Mesodermal cell (in vitro differentiated cells): ENCODE results near the gene CHMP1B.

ENCODE experiments used
- H3K27ac ChIP-seq: 2 replicates; pipeline ENCODE4 v1.7.0; 2013; ENCODE audit warnings: mild to moderate bottlenecking, low read depth, low read length, moderate library complexity; ENCODE audit not compliant: severe bottlenecking
- H3K36me3 ChIP-seq: 2 replicates; pipeline ENCODE4 v1.7.1; 2013; ENCODE audit warnings: mild to moderate bottlenecking, low read length, moderate library complexity; ENCODE audit not compliant: control insufficient read depth, insufficient read depth
- H3K4me1 ChIP-seq: one replicate; pipeline ENCODE4 v1.7.1; 2013; ENCODE audit warnings: mild to moderate bottlenecking, low read length; ENCODE audit not compliant: insufficient read depth, control insufficient read depth, poor library complexity, severe bottlenecking
- H3K4me3 ChIP-seq: 2 replicates; pipeline ENCODE4 v1.7.0; 2013; ENCODE audit warnings: low read length, control low read depth, mild to moderate bottlenecking; ENCODE audit not compliant: insufficient read depth, poor library complexity, severe bottlenecking; ENCODE audit errors: extremely low read depth
- H3K9me3 ChIP-seq: 2 replicates; pipeline ENCODE4 v1.7.1; 2013; ENCODE audit warnings: mild to moderate bottlenecking, low read length, moderate library complexity; ENCODE audit not compliant: control insufficient read depth
- WGBS, 2 experiments: methylation state at CpG; one replicate each; pipeline ENCODE4 v1.1.5; 2013; ENCODE audit warnings: missing lambda C conversion rate in 2 of 2; ENCODE audit not compliant: insufficient coverage in 2 of 2; 5-methylcytosine and 5-hydroxymethylcytosine counted together

Gene CHMP1B

GRCh38 chr18:11868230-11868629, 17.0 kb downstream of the CHMP1B start:
- 90 to 98% methylated on average over 5 to 7 of the region's 8 CpGs for WGBS, 2 experiments
- H3K27ac ChIP-seq, result no peak overlapping the region
- H3K4me1 ChIP-seq, result no peaks in the 10 kb centered on the region
- H3K36me3 ChIP-seq, result no peaks in the 10 kb centered on the region
- H3K4me3 ChIP-seq, result no peak overlapping the region
- H3K9me3 ChIP-seq, result no peaks in the 10 kb centered on the region

- peaks cover 2% of the 10 kb centered on the region for H3K36me3 ChIP-seq
- WGBS, 2 experiments, result 69 to 82% methylated on average over 3 of the region's 5 CpGs
- H3K4me1 ChIP-seq, result no peaks in the 10 kb centered on the region
- no peaks in the 10 kb centered on the region for H3K9me3 ChIP-seq
- no peak overlapping the region for H3K4me3 ChIP-seq
- H3K27ac ChIP-seq, result no peak overlapping the region
Observed at GRCh38 chr18:11871501-11871900, 20.3 kb downstream of the CHMP1B start.

- H3K27ac ChIP-seq, result no peak overlapping the region
- WGBS, 2 experiments, result 80 to 88% methylated on average over 10 to 12 of the region's 13 CpGs
- peaks cover 6% of the 10 kb centered on the region for H3K36me3 ChIP-seq
- H3K9me3 ChIP-seq, result no peaks in the 10 kb centered on the region
- no peak overlapping the region for H3K4me3 ChIP-seq
- H3K4me1 ChIP-seq, result no peaks in the 10 kb centered on the region
Observed at GRCh38 chr18:11872479-11873136, 21.4 kb downstream of the CHMP1B start.

- Histone ChIP-seq H3K4me3 (no peak overlapping the region), H3K4me1 (no peaks in the 10 kb centered on the region), H3K9me3 (no peaks in the 10 kb centered on the region), H3K36me3 (peaks cover 6% of the 10 kb centered on the region), H3K27ac (no peak overlapping the region)
- 84 to 88% methylated on average over 14 to 15 of the region's 15 CpGs for WGBS, 2 experiments
Observed at GRCh38 chr18:11873670-11874340, 22.6 kb downstream of the CHMP1B start.

- H3K4me1 ChIP-seq, result no peaks in the 10 kb centered on the region
- peaks cover 6% of the 10 kb centered on the region for H3K36me3 ChIP-seq
- 96 to 98% methylated on average over 4 to 7 of the region's 8 CpGs for WGBS, 2 experiments
- H3K9me3 ChIP-seq, result no peaks in the 10 kb centered on the region
- H3K27ac ChIP-seq, result no peak overlapping the region
- H3K4me3 ChIP-seq, result no peak overlapping the region
Observed at GRCh38 chr18:11874676-11875075, 23.5 kb downstream of the CHMP1B start.

GRCh38 chr18:11877497-11878135, 26.4 kb downstream of the CHMP1B start:
- Histone ChIP-seq H3K4me3 (no peak overlapping the region), H3K9me3 (no peaks in the 10 kb centered on the region), H3K27ac (no peak overlapping the region), H3K4me1 (no peaks in the 10 kb centered on the region), H3K36me3 (peaks cover 6% of the 10 kb centered on the region)
- 96 to 98% methylated on average over 10 of the region's 10 CpGs for WGBS, 2 experiments

- Histone ChIP-seq H3K36me3 (peaks cover 21% of the 10 kb centered on the region), H3K27ac (no peak overlapping the region), H3K4me3 (no peak overlapping the region), H3K9me3 (no peaks in the 10 kb centered on the region), H3K4me1 (no peaks in the 10 kb centered on the region)
- WGBS, 2 experiments, result 94 to 95% methylated on average over 25 to 27 of the region's 30 CpGs
Observed at GRCh38 chr18:11880586-11881304, 29.5 kb downstream of the CHMP1B start.

GRCh38 chr18:11882636-11883035, 31.4 kb downstream of the CHMP1B start:
- Histone ChIP-seq H3K27ac (no peak overlapping the region), H3K9me3 (no peaks in the 10 kb centered on the region), H3K4me3 (no peak overlapping the region), H3K36me3 (peaks cover 27% of the 10 kb centered on the region), H3K4me1 (no peaks in the 10 kb centered on the region)
- WGBS, 2 experiments, result 100% methylated on average over 1 of the region's 4 CpGs; no CpG with 5 or more reads in 1 of the 2 experiments

GRCh38 chr18:11883153-11883552, 31.9 kb downstream of the CHMP1B start:
- WGBS, 2 experiments, result 80% methylated on average over 1 of the region's 1 CpG; no CpG with 5 or more reads in 1 of the 2 experiments
- no peaks in the 10 kb centered on the region for H3K4me1 ChIP-seq
- H3K9me3 ChIP-seq, result no peaks in the 10 kb centered on the region
- no peak overlapping the region for H3K27ac ChIP-seq
- H3K4me3 ChIP-seq, result no peak overlapping the region
- peaks cover 27% of the 10 kb centered on the region for H3K36me3 ChIP-seq

- WGBS, 2 experiments, result 93 to 98% methylated on average over 7 to 8 of the region's 12 CpGs
- H3K4me3 ChIP-seq, result no peak overlapping the region
- H3K9me3 ChIP-seq, result no peaks in the 10 kb centered on the region
- H3K27ac ChIP-seq, result no peak overlapping the region
- H3K36me3 ChIP-seq, result peaks cover 30% of the 10 kb centered on the region
- H3K4me1 ChIP-seq, result no peaks in the 10 kb centered on the region
Observed at GRCh38 chr18:11884396-11885030, 33.3 kb downstream of the CHMP1B start.
